Activated CD8-positive, alpha-beta memory T cell treated with anti-CD3 and anti-CD28 coated beads, Interleukin-2, amount 50 U/mL, for 24 hours (primary cell): ENCODE results near the gene HOXB6.

Source experiments
- DNase-seq: peaks from one replicate; pipeline ENCODE4 v3.0.0-alpha.2; 2020; ENCODE audit errors: extremely low read depth

Gene HOXB6

GRCh38 chr17:48553190-48553547 lies 51.6 kb downstream of the HOXB6 start:
- DNase-seq = no peak

GRCh38 chr17:48552466-48553189 lies 52.2 kb downstream of the HOXB6 start:
- no peak for DNase-seq

GRCh38 chr17:48551596-48552465 lies 53.0 kb downstream of the HOXB6 start:
- no peak for DNase-seq

- no peak for DNase-seq
Measured at GRCh38 chr17:48551214-48551555, 53.6 kb downstream of the HOXB6 start.

GRCh38 chr17:48550502-48551213 lies 54.1 kb downstream of the HOXB6 start:
- DNase-seq = no peak

- no peak for DNase-seq
Measured at GRCh38 chr17:48549914-48550501, 54.8 kb downstream of the HOXB6 start.

- no peak for DNase-seq
Measured at GRCh38 chr17:48549281-48549630, 55.5 kb downstream of the HOXB6 start.

- no peak for DNase-seq
Measured at GRCh38 chr17:48548523-48549280, 56.1 kb downstream of the HOXB6 start.

GRCh38 chr17:48547808-48548522 lies 56.8 kb downstream of the HOXB6 start:
- no peak for DNase-seq

- no peak for DNase-seq
Measured at GRCh38 chr17:48546924-48547807, 57.6 kb downstream of the HOXB6 start.

- DNase-seq = no peak
Measured at GRCh38 chr17:48546137-48546923, 58.5 kb downstream of the HOXB6 start.
